Lung (tissue), 12 donors: Measurements from ENCODE around the gene BRD3OS. TPM values are rescaled to one million over a fixed set of nuclear protein-coding genes. Genes with fewer than 3 reads are reported as not detected.

ENCODE experiments used
- ATAC-seq: fragments of 200-7000 bp; cut with Tn5 transposase; one replicate; pipeline ENCODE4 v1.9.1; 2020; ENCODE audit warnings: moderate number of reproducible peaks; ENCODE audit not compliant: insufficient read depth, low FRiP score
- DNase-seq, 3 donors: peaks; one replicate each; pipeline ENCODE4 v3.0.0-alpha.2; 2013 to 2017
- H3K27ac ChIP-seq, 2 donors: one replicate each; pipeline ENCODE4 v1.5.1; 2013; ENCODE audit warnings: mild to moderate bottlenecking in 2 of 2, moderate library complexity in 2 of 2, control low read depth in 1 of 2, inconsistent platforms in 1 of 2, low read depth in 1 of 2, low read length in 1 of 2
- H3K27me3 ChIP-seq, 3 donors: one replicate each; pipeline ENCODE4 v1.5.1; 2013; ENCODE audit warnings: low read length in 2 of 3; ENCODE audit not compliant: control insufficient read depth in 3 of 3, insufficient read depth in 3 of 3
- H3K36me3 ChIP-seq, 4 donors: one replicate each; pipeline ENCODE4 v1.5.1; 2013; ENCODE audit warnings: low read length in 4 of 4, mild to moderate bottlenecking in 1 of 4, moderate library complexity in 1 of 4; ENCODE audit not compliant: control insufficient read depth in 4 of 4, insufficient read depth in 4 of 4
- H3K4me1 ChIP-seq, 5 donors: one replicate each; pipeline ENCODE4 v1.5.1; 2013; ENCODE audit warnings: low read length in 5 of 5, mild to moderate bottlenecking in 2 of 5, moderate library complexity in 1 of 5; ENCODE audit not compliant: control insufficient read depth in 5 of 5, insufficient read depth in 5 of 5
- H3K4me3 ChIP-seq: one replicate; pipeline ENCODE4 v1.5.1; 2013; ENCODE audit warnings: mild to moderate bottlenecking, control low read depth, moderate library complexity
- H3K9ac ChIP-seq, 2 donors: one replicate each; pipeline ENCODE4 v1.5.1; 2013; ENCODE audit warnings: low read length in 2 of 2, control low read depth in 1 of 2; ENCODE audit not compliant: insufficient read depth in 1 of 2
- H3K9me3 ChIP-seq, 4 donors: one replicate each; pipeline ENCODE4 v1.5.1; 2013; ENCODE audit warnings: low read length in 3 of 4, mild to moderate bottlenecking in 1 of 4, moderate library complexity in 1 of 4; ENCODE audit not compliant: control insufficient read depth in 4 of 4, insufficient read depth in 3 of 4
- CTCF ChIP-seq: IDR thresholded peaks from 2 replicates; pipeline ENCODE4 v1.5.1; 2012; ENCODE audit warnings: mild to moderate bottlenecking; ENCODE audit errors: control extremely low read depth, extremely low read depth
- WGBS, 2 donors: extraction: QIAGEN DNeasy Blood & Tissue Kit; methylation state at CpG; one replicate each; pipeline ENCODE4 v1.1.7; 2013; 5-methylcytosine and 5-hydroxymethylcytosine counted together
- polyA plus RNA-seq, 2 donors: library from polyadenylated mRNA; stranded (reverse); fragments of 200-250 nt; gene quantifications; one replicate each; pipeline ENCODE4 v1.2.1, GENCODE V29; 2013
- total RNA-seq, 2 donors: library from RNA; depleted of rRNA in 1 of 2; stranded (reverse); fragments of >200 nt in 1 of 2; gene quantifications; one replicate each; pipeline ENCODE4 v1.2.1, GENCODE V29; 2014 to 2021
- donor health status: control.
- donor health status: control.
- donor health status: Bipolar disorder and iron deficiency.
- donor health status: healthy.
- donor health status: DM: yes; HTN: yes; CAD: no.

The BRD3OS gene
- total and polyA plus RNA-seq, 4 donors: 7.1 to 20.7 (median 14.9) TPM

- no peak for TF ChIP-seq CTCF
- Histone ChIP-seq H3K36me3 (peaks cover 8 to 81% (median 44%) of the 10 kb centered on the region in 4 donors), H3K27me3 (no peaks in the 10 kb centered on the region), H3K9me3 (no peaks in the 10 kb centered on the region), H3K9ac (no peak overlapping the region), H3K4me3 (no peak overlapping the region), H3K4me1 (no peaks in the 10 kb centered on the region), H3K27ac (no peak overlapping the region)
- 96% methylated on average over 53 of the region's 53 CpGs for WGBS, 2 donors
- ATAC-seq: no peak
- no peak for DNase-seq
Observed at GRCh38 chr9:134047868-134048581, 22.7 kb downstream of the BRD3OS start.

GRCh38 chr9:134048582-134048968, 23.3 kb downstream of the BRD3OS start:
- WGBS, 2 donors: 92 to 94% methylated on average over 12 of the region's 12 CpGs
- H3K36me3 ChIP-seq: peaks cover 8 to 80% (median 43%) of the 10 kb centered on the region in 4 donors
- no peak for DNase-seq

GRCh38 chr9:134049236-134049635, 24.0 kb downstream of the BRD3OS start:
- WGBS, 2 donors: 84 to 85% methylated on average over 20 of the region's 20 CpGs

More at GRCh38 chr9:134048582-134048968, 23.3 kb downstream of the BRD3OS start:
- H3K4me3 ChIP-seq: no peak overlapping the region
- H3K4me1 ChIP-seq: no peaks in the 10 kb centered on the region
- no peak overlapping the region for H3K9ac ChIP-seq
- H3K27me3 ChIP-seq: no peaks in the 10 kb centered on the region
- H3K27ac ChIP-seq: no peak overlapping the region
- no peak for TF ChIP-seq CTCF
- no peak for ATAC-seq
- no peaks in the 10 kb centered on the region for H3K9me3 ChIP-seq

More at GRCh38 chr9:134049236-134049635, 24.0 kb downstream of the BRD3OS start:
- Histone ChIP-seq H3K4me1 (peaks cover 0 to 3% (median 0%) of the 10 kb centered on the region in 5 donors), H3K4me3 (no peak overlapping the region), H3K9ac (no peak overlapping the region), H3K27me3 (no peaks in the 10 kb centered on the region), H3K9me3 (no peaks in the 10 kb centered on the region), H3K27ac (no peak overlapping the region), H3K36me3 (peaks cover 8 to 76% (median 39%) of the 10 kb centered on the region in 4 donors)
- no peak for DNase-seq
- TF ChIP-seq CTCF: no peak
- ATAC-seq: no peak
